ENCODE results near the gene FAM174B. TPM values are rescaled to one million over a fixed set of nuclear protein-coding genes. Genes with fewer than 3 reads are reported as not detected.

FAM174B gene
- total RNA-seq, 2 donors from 2014 or later: 6.2 to 7.1 TPM

- no peak for DNase-seq (ENCODE audit: low spot score)
- Histone ChIP-seq H3K27ac (no peak overlapping the region), H3K9me3 (no peaks in the 10 kb centered on the region)
Measured at GRCh38 chr15:92629975-92630626, 25.5 kb downstream of the FAM174B start.

GRCh38 chr15:92629276-92629974 is 26.1 kb downstream of the FAM174B start:
- Histone ChIP-seq H3K36me3 (peaks cover 8% of the 10 kb centered on the region), H3K9me3 (no peaks in the 10 kb centered on the region), H3K27me3 (no peaks in the 10 kb centered on the region), H3K4me3 (no peak overlapping the region), H3K4me1 (peaks cover 6 to 19% of the 10 kb centered on the region in 2 donors), H3K27ac (no peak overlapping the region)
- DNase-seq (ENCODE audit: low spot score): no peak
- no peak for TF ChIP-seq CTCF (IDR thresholded peaks at IDR 0.05)

More at GRCh38 chr15:92629975-92630626, 25.5 kb downstream of the FAM174B start:
- peaks cover 6 to 16% of the 10 kb centered on the region in 2 donors for H3K4me1 ChIP-seq
- peaks cover 8% of the 10 kb centered on the region for H3K36me3 ChIP-seq
- H3K4me3 ChIP-seq: no peak overlapping the region
- H3K27me3 ChIP-seq: no peaks in the 10 kb centered on the region
- no peak for TF ChIP-seq CTCF (IDR thresholded peaks at IDR 0.05)

- peaks cover 8% of the 10 kb centered on the region for H3K36me3 ChIP-seq
- H3K27ac ChIP-seq: no peak overlapping the region
- H3K27me3 ChIP-seq: no peaks in the 10 kb centered on the region
- no peak for DNase-seq (ENCODE audit: low spot score)
- peaks cover 0 to 25% of the 10 kb centered on the region in 2 donors for H3K4me1 ChIP-seq
- no peaks in the 10 kb centered on the region for H3K9me3 ChIP-seq
- H3K4me3 ChIP-seq: no peak overlapping the region
- no peak for TF ChIP-seq CTCF (IDR thresholded peaks at IDR 0.05)
Measured at GRCh38 chr15:92627014-92627413, 28.6 kb downstream of the FAM174B start.

GRCh38 chr15:92625251-92625980 is 30.2 kb downstream of the FAM174B start:
- Histone ChIP-seq H3K4me3 (no peak overlapping the region), H3K9me3 (no peaks in the 10 kb centered on the region), H3K4me1 (peaks cover 0 to 25% of the 10 kb centered on the region in 2 donors), H3K27me3 (no peaks in the 10 kb centered on the region), H3K36me3 (peaks cover 8% of the 10 kb centered on the region), H3K27ac (peak overlapping the region; percentile 69 to 73)
- no peak for DNase-seq (ENCODE audit: low spot score)
- no peak for TF ChIP-seq CTCF (IDR thresholded peaks at IDR 0.05)

- Histone ChIP-seq H3K27ac (peak overlapping the region; percentile 69 to 73), H3K4me1 (peaks cover 0 to 35% of the 10 kb centered on the region in 2 donors), H3K9me3 (no peaks in the 10 kb centered on the region), H3K4me3 (no peak overlapping the region), H3K36me3 (peaks cover 3% of the 10 kb centered on the region), H3K27me3 (no peaks in the 10 kb centered on the region)
- DNase-seq (ENCODE audit: low spot score): no peak
- no peak for TF ChIP-seq CTCF (IDR thresholded peaks at IDR 0.05)
Measured at GRCh38 chr15:92624401-92624991, 31.1 kb downstream of the FAM174B start.
